ENCODE measurements around the gene ZBTB7B. TPM values are rescaled to one million over a fixed set of nuclear protein-coding genes. Genes with fewer than 3 reads are reported as not detected.

Gene ZBTB7B
- total RNA-seq, 1 experiment from 2014 or later = 38.3 TPM

GRCh38 chr1:155026154-155026553 is 23.6 kb downstream of the ZBTB7B start:
- no peak for TF ChIP-seq CTCF (conservative IDR thresholded peaks at IDR 0.05)
- no peak overlapping the region for H2BK120ac ChIP-seq (ENCODE audit: low read depth, low read length, poor library complexity, severe bottlenecking)
- H4K8ac ChIP-seq (replicated peaks; ENCODE audit: insufficient read length, low read depth, low read length) = no peak overlapping the region
- no peak overlapping the region for H3K18ac ChIP-seq (ENCODE audit: insufficient read length, low read depth, low read length)
- H3K23ac ChIP-seq (ENCODE audit: insufficient read length, low read depth, low read length) = no peak overlapping the region
- no peak overlapping the region for H3K27ac ChIP-seq (ENCODE audit: insufficient read length, low read depth, low read length)
- DNase-seq = no peak
- no peak overlapping the region for H2BK5ac ChIP-seq (ENCODE audit: insufficient read length, low read length)
- no peak overlapping the region for H3K4me2 ChIP-seq (ENCODE audit: insufficient read depth, insufficient read length, low read length)
- no peaks in the 10 kb centered on the region for H3K79me1 ChIP-seq (ENCODE audit: insufficient read depth, low read depth, low read length, poor library complexity, severe bottlenecking)
- H3K9me3 Mint-ChIP-seq = no peaks in the 10 kb centered on the region
- H4K20me1 ChIP-seq (ENCODE audit: control insufficient read depth, insufficient read depth, insufficient read length) = no peaks in the 10 kb centered on the region
- no peak overlapping the region for H3K14ac ChIP-seq (ENCODE audit: insufficient read depth, low read length)
- no peaks in the 10 kb centered on the region for H3K27me3 ChIP-seq (ENCODE audit: insufficient read depth, low read length)
- H3K4me1 Mint-ChIP-seq = peaks cover 7 to 27% of the 10 kb centered on the region in 2 experiments
- H3K4ac ChIP-seq (ENCODE audit: low read depth, low read length) = no peak overlapping the region
- H3K4me3 Mint-ChIP-seq = no peak overlapping the region
- no CpG with 5 or more reads among the region's 9 CpGs for WGBS (ENCODE audit: extremely low coverage, insufficient read length, low lambda C conversion rate)
- H3K27ac Mint-ChIP-seq = no peak overlapping the region
- no peak overlapping the region for H2BK20ac ChIP-seq (ENCODE audit: low read depth, low read length, poor library complexity, severe bottlenecking)
- H2BK15ac ChIP-seq (ENCODE audit: low read depth, low read length) = no peak overlapping the region
- no peak overlapping the region for H3K9ac ChIP-seq (ENCODE audit: extremely low read depth, insufficient read length, low read length)
- H3K36me3 Mint-ChIP-seq (ENCODE audit: insufficient read depth in 1 of 3, low read depth in 3 of 3) = no peaks in the 10 kb centered on the region
- no peaks in the 10 kb centered on the region for H3K23me2 ChIP-seq (ENCODE audit: insufficient read length, low read depth, low read length, poor library complexity, severe bottlenecking)
- no peak overlapping the region for H2BK12ac ChIP-seq (ENCODE audit: insufficient read length, low read depth, low read length)
- H3K79me2 ChIP-seq (ENCODE audit: insufficient read depth, low read length) = no peaks in the 10 kb centered on the region
- no peaks in the 10 kb centered on the region for H3K9me3 ChIP-seq (ENCODE audit: control insufficient read depth, low read depth, low read length)
- H3T11ph ChIP-seq (ENCODE audit: low read length) = no peak overlapping the region
- no peaks in the 10 kb centered on the region for H3K4me1 ChIP-seq (ENCODE audit: insufficient read depth, low read length)
- H2AFZ ChIP-seq (ENCODE audit: low read length) = no peak overlapping the region
- H3K27me3 Mint-ChIP-seq (ENCODE audit: low read depth) = peaks cover 17% of the 10 kb centered on the region
- H3K56ac ChIP-seq (ENCODE audit: insufficient read length, low read depth, low read length) = no peak overlapping the region
- no peak overlapping the region for H2AK5ac ChIP-seq (ENCODE audit: insufficient read length, low read length)
- H4K5ac ChIP-seq (ENCODE audit: insufficient read length, low read depth, low read length) = no peak overlapping the region
- no peak overlapping the region for H4K91ac ChIP-seq (ENCODE audit: insufficient read length, low read depth, low read length)
